GM12874 (cell line): ENCODE results near the gene SOCS7.

Source experiments
- TF ChIP-seq, protein P1 (sequence below): IDR thresholded peaks from 2 replicates; pipeline ENCODE4 v1.5.1; 2011; ENCODE audit warnings: low read depth, mild to moderate bottlenecking, control low read depth, low read length, moderate library complexity; ENCODE audit not compliant: insufficient read depth

The SOCS7 gene

DNA sequence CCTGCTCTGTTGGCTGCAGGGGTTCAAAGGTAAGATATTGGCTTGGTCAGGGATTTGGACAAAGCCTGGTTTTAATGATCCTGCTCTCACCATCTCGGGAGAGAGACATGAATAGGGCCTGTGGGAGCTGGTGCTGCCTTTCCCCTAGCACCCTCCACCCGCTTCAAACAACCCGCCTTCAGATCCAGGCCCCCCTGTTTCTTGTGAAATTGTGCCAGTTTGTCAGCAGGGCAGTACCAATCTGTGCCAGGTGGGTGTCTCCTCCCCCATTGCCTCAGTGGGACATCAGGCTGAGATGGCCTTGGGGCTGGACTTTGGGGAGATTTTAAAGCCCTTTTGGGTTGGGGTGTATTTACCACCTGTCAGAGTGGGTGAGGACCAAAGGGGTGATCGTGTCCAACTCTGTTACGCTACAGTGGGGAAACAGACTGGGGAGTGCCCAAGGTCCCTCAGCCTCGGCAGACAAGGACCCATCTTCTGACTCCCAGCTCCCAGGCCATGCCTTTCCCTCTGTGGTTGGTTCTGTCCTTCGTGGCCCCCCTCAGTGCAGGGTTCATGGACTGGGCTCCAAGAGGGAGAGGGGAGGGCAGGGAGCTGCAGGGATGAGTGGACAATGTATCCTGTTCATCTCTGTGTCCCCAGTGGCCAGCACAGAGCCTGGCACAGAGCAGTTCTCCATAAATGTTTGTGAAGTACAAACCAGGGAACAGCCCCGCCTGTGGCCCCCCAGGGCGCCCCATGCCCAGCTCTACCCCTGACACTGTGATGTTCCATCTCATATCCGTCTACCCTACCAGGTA is 79.9 kb downstream of the SOCS7 start:
- TF ChIP-seq, protein P1, sequence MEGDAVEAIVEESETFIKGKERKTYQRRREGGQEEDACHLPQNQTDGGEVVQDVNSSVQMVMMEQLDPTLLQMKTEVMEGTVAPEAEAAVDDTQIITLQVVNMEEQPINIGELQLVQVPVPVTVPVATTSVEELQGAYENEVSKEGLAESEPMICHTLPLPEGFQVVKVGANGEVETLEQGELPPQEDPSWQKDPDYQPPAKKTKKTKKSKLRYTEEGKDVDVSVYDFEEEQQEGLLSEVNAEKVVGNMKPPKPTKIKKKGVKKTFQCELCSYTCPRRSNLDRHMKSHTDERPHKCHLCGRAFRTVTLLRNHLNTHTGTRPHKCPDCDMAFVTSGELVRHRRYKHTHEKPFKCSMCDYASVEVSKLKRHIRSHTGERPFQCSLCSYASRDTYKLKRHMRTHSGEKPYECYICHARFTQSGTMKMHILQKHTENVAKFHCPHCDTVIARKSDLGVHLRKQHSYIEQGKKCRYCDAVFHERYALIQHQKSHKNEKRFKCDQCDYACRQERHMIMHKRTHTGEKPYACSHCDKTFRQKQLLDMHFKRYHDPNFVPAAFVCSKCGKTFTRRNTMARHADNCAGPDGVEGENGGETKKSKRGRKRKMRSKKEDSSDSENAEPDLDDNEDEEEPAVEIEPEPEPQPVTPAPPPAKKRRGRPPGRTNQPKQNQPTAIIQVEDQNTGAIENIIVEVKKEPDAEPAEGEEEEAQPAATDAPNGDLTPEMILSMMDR: no peak

DNA sequence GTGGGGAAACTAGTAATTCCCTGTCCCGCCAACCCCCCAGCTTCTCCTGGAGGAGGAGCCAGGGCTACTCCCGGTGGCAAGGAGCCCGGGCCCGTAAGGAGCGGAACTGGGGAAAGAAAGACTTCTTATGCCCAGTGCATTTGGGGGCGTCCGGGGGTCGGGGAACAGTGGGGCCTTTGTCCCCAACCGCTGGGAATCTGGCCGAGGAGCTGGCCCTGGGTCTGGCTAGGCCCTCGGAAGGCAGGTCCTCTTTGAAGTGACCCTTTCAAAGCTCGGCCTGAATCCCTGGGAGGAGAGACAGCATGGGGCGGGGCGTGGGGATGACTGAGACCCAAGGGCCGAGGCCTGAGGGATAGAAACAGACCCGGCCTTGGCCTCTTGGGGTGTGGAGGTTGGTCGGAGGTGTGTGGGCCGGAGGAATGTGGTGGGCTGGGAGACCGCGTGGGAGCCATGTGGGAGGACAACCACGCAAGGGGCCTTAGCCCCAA is 82.6 kb downstream of the SOCS7 start:
- TF ChIP-seq, protein P1: no peak

DNA sequence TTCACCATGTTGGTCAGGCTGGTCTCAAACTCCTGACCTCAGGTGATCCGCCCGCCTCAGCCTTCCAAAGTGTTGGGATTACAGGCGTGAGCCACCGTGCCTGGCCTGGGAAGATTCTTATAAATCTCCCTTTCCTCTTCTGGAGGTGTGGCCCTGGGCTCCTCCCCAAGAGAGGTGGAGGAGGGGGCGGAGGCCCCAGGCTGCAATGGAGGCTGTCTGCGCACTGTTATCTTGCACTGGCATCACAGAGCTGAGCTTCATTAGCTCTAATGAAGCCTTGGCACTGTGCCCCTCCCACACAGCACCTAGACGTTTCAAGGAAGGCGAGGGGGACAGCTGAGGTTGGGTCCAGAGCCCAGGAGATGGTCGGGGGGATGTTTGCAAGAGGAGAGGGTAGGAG is 84.2 kb downstream of the SOCS7 start:
- TF ChIP-seq, protein P1: no peak

DNA sequence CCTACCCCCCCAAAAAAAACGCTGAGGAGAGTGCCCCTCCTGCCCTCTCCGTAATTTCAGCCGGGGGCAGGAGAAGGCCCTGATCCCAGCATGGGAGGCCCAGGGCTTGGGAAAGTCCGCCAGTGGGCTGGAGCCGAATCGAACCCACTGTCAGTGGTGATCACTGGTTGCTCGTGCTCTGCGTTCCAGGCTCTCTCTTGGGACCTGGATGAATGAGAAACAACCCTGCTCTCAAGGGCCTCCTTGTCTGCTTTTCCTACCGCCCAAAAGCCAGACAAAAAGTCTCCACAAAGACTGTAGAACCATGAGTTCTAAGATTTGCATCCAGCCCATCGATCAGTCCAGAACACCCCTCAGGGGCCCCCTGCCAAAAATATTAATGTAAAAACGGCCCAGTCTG is 84.7 kb downstream of the SOCS7 start:
- TF ChIP-seq, protein P1: no peak

DNA sequence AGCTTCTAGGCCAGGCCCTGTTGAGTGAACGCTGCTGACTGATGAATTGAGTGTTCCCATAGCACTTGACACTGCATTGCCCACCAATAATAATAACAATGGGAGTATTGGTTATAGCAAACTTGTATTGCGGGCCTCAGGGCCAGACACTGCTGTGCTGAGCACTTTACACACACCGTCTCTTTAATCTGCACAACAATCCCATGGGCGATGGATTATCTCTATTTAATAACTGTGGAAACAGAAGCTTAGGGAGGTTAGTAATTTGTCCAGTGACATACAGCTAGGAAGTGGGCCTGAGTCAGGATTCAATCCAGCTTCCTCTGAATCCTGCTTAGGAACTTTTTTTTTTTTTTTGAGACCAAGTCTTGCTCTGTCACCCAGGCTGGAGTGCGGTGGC is 87.8 kb downstream of the SOCS7 start:
- TF ChIP-seq, protein P1: no peak

DNA sequence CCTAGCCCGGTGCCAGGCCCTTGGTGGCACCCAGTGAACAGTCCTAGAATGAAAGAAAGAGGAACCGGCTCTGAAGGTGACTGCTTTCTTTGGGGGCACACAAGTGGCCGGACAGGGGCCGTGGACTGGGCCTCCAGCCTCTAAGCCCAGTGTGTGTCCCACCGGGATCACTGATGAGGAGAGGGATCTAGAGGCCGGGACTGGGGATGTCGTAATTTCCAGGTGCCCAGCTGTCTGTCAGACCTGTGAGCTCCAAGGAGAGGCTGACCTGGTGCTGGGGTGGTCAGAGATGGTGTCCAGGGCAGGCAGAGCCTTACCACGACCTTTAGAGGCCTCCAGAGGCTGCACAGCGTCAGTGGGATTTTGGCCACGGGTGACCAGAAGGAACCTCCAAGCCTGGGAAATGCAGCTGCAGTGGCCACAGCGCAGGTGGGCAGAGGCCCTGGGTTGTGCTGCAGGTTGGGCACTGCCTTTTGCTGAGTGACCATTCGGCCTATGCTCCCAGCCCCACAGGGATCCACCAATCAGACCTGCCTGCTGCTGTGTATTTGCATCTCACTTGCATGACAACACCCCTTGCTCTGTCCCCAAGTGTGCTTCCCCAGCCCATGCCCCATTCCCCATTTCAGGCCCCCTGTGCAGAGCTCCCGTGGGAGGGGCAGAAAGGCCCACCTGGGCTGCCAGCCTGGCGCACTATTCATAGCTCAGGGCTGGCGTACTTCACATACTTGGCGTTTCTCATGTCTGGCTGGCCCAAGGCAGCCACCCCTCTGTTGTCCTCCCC is 89.2 kb downstream of the SOCS7 start:
- TF ChIP-seq, protein P1: no peak

DNA sequence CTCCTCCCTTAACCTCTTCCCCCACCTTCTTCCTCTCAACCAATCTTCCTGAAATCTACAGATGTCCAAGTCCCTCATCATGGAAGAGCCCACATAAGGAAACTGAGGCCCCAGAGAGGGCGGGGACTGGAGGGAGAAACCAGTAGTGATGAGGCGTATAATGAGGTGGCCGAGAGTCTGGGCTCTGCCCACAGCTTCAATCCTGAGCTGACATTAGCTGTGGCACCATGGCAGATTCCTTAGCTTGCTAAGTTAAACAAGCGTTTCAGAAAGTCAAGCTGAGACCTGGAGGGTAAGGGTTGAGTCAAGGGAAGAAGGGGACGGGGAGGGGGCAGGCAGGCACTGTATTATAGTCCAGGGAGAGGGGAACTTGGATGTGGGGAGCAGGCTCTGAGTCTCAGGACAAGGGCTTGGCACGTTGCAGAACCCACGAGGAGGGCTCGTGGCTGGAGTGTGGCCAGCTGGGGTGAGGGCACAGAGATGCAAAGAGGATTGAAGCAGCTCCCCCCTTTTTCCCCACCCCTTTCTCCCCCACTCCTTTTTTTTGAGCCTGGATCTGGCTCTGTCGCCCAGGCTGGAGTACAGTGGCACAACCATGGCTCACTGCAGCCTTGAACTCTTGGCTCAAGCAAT is 89.9 kb downstream of the SOCS7 start:
- TF ChIP-seq, protein P1: no peak
